Measurements from ENCODE around the gene SERPINF2.
A peak's percentile ranks its signal among the peaks of the same experiment; 100 is the strongest.
"Not testable (repeated sequence)": the region's sequence is repeated elsewhere in the genome, so short reads cannot be mapped to it uniquely, and the experiment has no call there.

SERPINF2 gene

GRCh38 chr17:1735418-1735817, 7.3 kb upstream of the SERPINF2 start:
- no peak for DNase-seq (ENCODE audit: low read depth)

- DNase-seq (ENCODE audit: low read depth) = no peak
Measured at GRCh38 chr17:1735834-1736347, 6.8 kb upstream of the SERPINF2 start.

- peak; percentile 91 for DNase-seq (ENCODE audit: low read depth)
Measured at GRCh38 chr17:1736348-1737281, 6.1 kb upstream of the SERPINF2 start.

- DNase-seq (ENCODE audit: low read depth) = no peak
Measured at GRCh38 chr17:1737531-1738291, 5.0 kb upstream of the SERPINF2 start.

GRCh38 chr17:1741899-1742298, 772 bp upstream of the SERPINF2 start:
- DNase-seq (ENCODE audit: low read depth) = not testable (repeated sequence)

- DNase-seq (ENCODE audit: low read depth) = no peak
Measured at GRCh38 chr17:1743088-1743439, 393 bp downstream of the SERPINF2 start.

- no peak for DNase-seq (ENCODE audit: low read depth)
Measured at GRCh38 chr17:1744551-1745512, 2.2 kb downstream of the SERPINF2 start.

- DNase-seq (ENCODE audit: low read depth) = no peak
Measured at GRCh38 chr17:1745513-1746020, 2.9 kb downstream of the SERPINF2 start.

GRCh38 chr17:1746975-1747543, 4.4 kb downstream of the SERPINF2 start:
- DNase-seq (ENCODE audit: low read depth) = peak; percentile 76

GRCh38 chr17:1750628-1751027, 8.0 kb downstream of the SERPINF2 start:
- DNase-seq (ENCODE audit: low read depth) = no peak

GRCh38 chr17:1752425-1753262, 10.0 kb downstream of the SERPINF2 start:
- no peak for DNase-seq (ENCODE audit: low read depth)

GRCh38 chr17:1753767-1754429, 11.2 kb downstream of the SERPINF2 start:
- no peak for DNase-seq (ENCODE audit: low read depth)

GRCh38 chr17:1754430-1755112, 11.9 kb downstream of the SERPINF2 start:
- no peak for DNase-seq (ENCODE audit: low read depth)

- DNase-seq (ENCODE audit: low read depth) = no peak
Measured at GRCh38 chr17:1755252-1755826, 12.7 kb downstream of the SERPINF2 start.

- DNase-seq (ENCODE audit: low read depth) = no peak
Measured at GRCh38 chr17:1755827-1756262, 13.2 kb downstream of the SERPINF2 start.

GRCh38 chr17:1758807-1759206, 16.1 kb downstream of the SERPINF2 start:
- no peak for DNase-seq (ENCODE audit: low read depth)

GRCh38 chr17:1759529-1759928, 16.9 kb downstream of the SERPINF2 start:
- DNase-seq (ENCODE audit: low read depth) = no peak

GRCh38 chr17:1762233-1762900, 19.7 kb downstream of the SERPINF2 start:
- peak; percentile 21 for DNase-seq (ENCODE audit: low read depth)

Measured in amniotic epithelial cell (primary cell).